ENCODE results near the gene TMEM91.
A peak's percentile ranks its signal among the peaks of the same experiment; 100 is the strongest.
"Not testable (repeated sequence)": the region's sequence is repeated elsewhere in the genome, so short reads cannot be mapped to it uniquely, and the experiment has no call there.

TMEM91 gene

GRCh38 chr19:41408256-41408655, 31.9 kb downstream of the TMEM91 start:
- TF ChIP-seq CTCF (IDR thresholded peaks at IDR 0.05; ENCODE audit: low read depth, low read length): no peak
- DNase-seq (ENCODE audit: low read depth, low spot score): no peak
- in situ Hi-C loops (cut with HindIII; ENCODE audit: low sequenced_read_pairs): no loop called here
- H3K4me3 ChIP-seq (ENCODE audit: low read depth, low read length): no peak overlapping the region

DNA sequence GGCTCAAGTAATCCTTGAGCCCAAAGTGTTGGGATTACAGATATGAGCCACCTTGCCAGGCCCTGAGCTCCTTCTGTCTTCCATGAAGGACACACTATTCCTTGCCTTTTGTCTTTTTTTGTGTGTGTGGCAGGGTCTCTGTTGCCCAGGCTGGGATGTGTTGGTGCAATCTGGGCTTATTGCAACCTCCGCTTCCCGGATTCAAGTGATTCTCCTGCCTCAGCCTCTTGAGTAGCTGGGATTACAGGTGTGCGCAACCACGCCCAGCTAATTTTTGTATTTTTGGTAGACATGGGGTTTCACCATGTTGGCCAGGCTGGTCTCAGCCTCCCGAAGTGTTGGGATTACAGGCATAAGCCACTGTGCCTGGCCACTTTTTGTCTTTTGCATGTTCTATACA, 32.5 kb downstream of the TMEM91 start:
- H3K4me3 ChIP-seq (ENCODE audit: low read depth, low read length); DNase-seq (ENCODE audit: low read depth, low spot score); in situ Hi-C loops (cut with HindIII; ENCODE audit: low sequenced_read_pairs): not testable (repeated sequence)

GRCh38 chr19:41409288-41409687, 33.0 kb downstream of the TMEM91 start:
- in situ Hi-C loops (cut with HindIII; ENCODE audit: low sequenced_read_pairs): no loop called here
- no peak for TF ChIP-seq CTCF (IDR thresholded peaks at IDR 0.05; ENCODE audit: low read depth, low read length)

DNA sequence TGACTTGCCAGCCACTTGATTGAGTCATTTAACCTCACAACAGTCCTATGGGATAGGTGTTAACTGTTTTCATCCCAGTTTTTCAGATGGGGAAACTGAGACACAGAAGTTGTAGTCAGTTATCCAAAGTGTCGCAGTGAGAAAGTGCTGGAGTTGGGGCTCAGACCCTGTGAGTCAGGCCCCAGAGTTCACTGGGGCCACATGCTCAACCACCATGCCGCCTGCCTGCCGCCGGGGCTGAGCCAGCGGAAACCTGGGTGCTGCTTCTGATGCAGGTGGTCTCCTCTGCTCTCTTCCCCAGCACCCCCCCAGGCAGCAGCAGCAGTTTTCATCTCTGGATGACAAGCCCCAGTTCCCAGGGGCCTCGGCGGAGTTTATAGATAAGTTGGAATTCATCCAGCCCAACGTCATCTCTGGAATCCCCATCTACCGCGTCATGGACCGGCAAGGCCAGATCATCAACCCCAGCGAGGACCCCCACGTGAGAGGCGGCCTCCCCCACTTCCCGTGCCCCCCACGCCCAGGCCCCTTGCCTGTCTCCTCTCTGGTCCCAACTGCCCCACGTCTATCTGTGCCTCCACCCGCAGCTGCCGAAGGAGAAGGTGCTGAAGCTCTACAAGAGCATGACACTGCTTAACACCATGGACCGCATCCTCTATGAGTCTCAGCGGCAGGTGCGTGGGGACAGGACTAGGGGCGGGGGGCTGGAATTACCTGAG, 34.2 kb downstream of the TMEM91 start:
- TF ChIP-seq CTCF (IDR thresholded peaks at IDR 0.05; ENCODE audit: low read depth, low read length): no peak
- in situ Hi-C loops (cut with HindIII; ENCODE audit: low sequenced_read_pairs): no loop called here
- DNase-seq (ENCODE audit: low read depth, low spot score): no peak
- no peak overlapping the region for H3K4me3 ChIP-seq (ENCODE audit: low read depth, low read length)

More at GRCh38 chr19:41409288-41409687, 33.0 kb downstream of the TMEM91 start:
- DNase-seq (ENCODE audit: low read depth, low spot score): peak; percentile 25
- H3K4me3 ChIP-seq (ENCODE audit: low read depth, low read length): no peak overlapping the region

DNA sequence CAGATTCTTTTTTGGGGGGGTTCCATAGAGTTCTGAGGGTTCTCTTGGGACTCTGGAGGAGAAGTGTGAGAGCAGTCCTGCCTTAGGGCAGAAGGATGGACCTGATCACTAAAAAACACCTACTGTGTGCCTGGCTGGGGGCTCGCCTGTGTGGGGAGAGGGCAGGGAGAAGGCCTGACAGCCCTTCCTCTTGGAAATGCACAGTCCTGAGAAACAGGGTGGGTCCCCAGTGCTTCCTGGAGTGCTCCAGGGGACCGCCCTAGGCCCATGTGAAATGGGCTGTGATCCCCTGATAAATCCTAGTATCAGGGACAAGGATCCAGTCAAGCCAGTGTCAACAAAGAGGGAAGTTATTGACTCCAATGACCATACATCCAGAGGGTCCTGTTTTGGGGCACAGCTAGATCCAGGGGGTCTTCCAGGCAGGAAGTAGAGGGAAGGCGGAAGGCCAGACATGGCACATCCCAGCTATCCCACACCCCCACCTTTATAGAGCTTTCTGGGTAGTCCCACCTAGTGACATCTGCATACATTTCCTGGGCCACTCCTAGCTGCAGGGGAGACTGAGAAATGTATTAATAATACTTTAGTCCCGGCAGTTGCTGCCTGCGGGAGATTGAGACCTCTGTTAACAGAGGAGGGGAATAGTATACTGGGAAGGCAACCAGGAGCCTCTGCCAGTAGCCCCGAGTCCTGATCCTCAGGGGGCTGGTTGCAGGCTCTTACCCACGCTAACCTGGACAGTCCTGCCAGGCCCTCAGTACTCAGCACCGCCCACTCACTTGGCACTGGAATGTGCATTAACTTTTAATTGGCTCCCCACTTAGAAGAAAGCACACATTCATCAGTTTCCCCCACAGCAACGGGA, 35.0 kb downstream of the TMEM91 start:
- in situ Hi-C loops (cut with HindIII; ENCODE audit: low sequenced_read_pairs): no loop called here
- TF ChIP-seq CTCF (IDR thresholded peaks at IDR 0.05; ENCODE audit: low read depth, low read length): no peak
- DNase-seq (ENCODE audit: low read depth, low spot score): no peak
- H3K4me3 ChIP-seq (ENCODE audit: low read depth, low read length): no peak overlapping the region

DNA sequence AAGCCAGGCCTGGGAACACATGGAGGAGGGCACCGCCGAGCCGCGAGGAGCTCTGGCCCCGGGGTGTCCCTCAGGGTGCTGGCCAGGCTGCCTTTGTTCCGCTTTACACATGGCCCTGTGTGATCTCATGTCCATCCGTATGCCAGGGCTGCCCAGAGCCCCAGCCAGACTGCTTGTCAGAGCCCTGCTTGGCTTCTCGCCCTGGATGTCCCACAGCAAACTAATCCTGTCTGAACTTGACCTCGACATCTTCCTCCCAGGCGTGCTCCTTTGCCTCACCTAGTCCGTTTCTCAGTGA, 35.6 kb downstream of the TMEM91 start:
- no peak overlapping the region for H3K4me3 ChIP-seq (ENCODE audit: low read depth, low read length)
- TF ChIP-seq CTCF (IDR thresholded peaks at IDR 0.05; ENCODE audit: low read depth, low read length): no peak
- DNase-seq (ENCODE audit: low read depth, low spot score): no peak
- in situ Hi-C loops (cut with HindIII; ENCODE audit: low sequenced_read_pairs): no loop called here

DNA sequence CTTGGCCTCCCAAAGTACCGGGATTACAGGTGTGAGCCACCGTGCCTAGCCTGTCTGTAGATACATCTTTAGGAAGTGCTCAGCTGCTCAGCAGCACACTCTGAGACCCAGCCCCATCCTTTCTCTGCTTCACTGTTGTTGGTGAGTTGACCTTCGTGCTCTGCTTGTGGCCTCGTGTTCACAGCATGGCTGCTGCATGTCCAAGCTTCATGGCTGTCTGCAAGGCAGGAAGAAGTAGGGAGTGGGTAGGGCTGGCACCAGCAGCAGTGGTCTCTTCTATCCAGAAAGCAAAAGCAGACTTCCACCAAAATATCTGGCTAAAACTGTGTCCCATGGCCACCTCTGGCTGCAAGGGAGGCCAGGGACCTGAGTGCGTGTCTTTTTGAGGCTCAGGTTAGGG, 36.6 kb downstream of the TMEM91 start:
- no peak overlapping the region for H3K4me3 ChIP-seq (ENCODE audit: low read depth, low read length)
- in situ Hi-C loops (cut with HindIII; ENCODE audit: low sequenced_read_pairs): no loop called here
- TF ChIP-seq CTCF (IDR thresholded peaks at IDR 0.05; ENCODE audit: low read depth, low read length): no peak
- DNase-seq (ENCODE audit: low read depth, low spot score): no peak
